GM12874 (cell line): ENCODE results near the gene FN1.

Experiments used
- TF ChIP-seq, protein P1 (sequence below): IDR thresholded peaks from 2 replicates; pipeline ENCODE4 v1.5.1; 2011; ENCODE audit warnings: low read depth, mild to moderate bottlenecking, control low read depth, low read length, moderate library complexity; ENCODE audit not compliant: insufficient read depth

Gene FN1

GRCh38 chr2:215435870-215436704 is at the start of gene FN1:
Gene FN1, minus strand, starts transcription at chr2:215436068. Its CDS starts 266 bp downstream, at chr2:215435802.
- TF ChIP-seq, protein P1, sequence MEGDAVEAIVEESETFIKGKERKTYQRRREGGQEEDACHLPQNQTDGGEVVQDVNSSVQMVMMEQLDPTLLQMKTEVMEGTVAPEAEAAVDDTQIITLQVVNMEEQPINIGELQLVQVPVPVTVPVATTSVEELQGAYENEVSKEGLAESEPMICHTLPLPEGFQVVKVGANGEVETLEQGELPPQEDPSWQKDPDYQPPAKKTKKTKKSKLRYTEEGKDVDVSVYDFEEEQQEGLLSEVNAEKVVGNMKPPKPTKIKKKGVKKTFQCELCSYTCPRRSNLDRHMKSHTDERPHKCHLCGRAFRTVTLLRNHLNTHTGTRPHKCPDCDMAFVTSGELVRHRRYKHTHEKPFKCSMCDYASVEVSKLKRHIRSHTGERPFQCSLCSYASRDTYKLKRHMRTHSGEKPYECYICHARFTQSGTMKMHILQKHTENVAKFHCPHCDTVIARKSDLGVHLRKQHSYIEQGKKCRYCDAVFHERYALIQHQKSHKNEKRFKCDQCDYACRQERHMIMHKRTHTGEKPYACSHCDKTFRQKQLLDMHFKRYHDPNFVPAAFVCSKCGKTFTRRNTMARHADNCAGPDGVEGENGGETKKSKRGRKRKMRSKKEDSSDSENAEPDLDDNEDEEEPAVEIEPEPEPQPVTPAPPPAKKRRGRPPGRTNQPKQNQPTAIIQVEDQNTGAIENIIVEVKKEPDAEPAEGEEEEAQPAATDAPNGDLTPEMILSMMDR, result no peak

DNA sequence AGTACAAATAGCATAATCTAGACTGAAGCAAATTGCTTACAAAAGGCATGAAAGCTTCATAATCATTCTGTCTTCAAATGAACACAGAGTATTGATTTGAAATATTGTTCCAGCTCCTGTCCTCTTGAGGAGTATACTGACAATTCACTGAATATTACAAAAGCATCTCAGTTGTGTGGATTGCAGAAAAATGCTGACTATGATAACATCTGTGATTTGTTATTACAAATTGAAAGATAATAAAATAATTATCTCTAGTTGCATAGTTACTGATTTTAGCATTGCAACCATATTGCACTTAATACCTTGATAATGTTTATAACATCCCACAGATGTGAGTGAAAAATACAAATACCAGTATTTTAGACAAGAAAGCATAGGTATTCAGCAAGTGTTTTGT is 49.2 kb upstream of the FN1 start:
- TF ChIP-seq, protein P1, result no peak

GRCh38 chr2:215484570-215484969 is 48.7 kb upstream of the FN1 start:
- TF ChIP-seq, protein P1, result no peak

DNA sequence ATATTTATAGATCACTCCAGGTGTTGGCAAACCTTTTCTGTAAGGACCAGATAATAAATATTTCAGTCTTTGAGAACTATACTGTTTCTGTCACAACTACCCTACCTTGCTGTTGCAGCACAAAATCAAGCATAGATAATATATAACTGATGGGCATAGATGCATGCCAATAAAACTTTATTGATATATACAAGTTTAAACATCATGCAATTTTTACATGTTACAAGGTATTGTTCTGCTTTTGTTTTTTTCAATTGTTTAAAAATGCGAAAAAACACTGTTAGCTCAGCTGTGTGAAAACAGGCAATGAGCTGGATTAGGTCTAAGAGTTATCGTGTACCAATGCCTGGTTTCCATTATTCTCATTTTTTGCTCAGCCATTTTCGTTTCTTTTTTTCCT is 47.6 kb upstream of the FN1 start:
- TF ChIP-seq, protein P1, result no peak

DNA sequence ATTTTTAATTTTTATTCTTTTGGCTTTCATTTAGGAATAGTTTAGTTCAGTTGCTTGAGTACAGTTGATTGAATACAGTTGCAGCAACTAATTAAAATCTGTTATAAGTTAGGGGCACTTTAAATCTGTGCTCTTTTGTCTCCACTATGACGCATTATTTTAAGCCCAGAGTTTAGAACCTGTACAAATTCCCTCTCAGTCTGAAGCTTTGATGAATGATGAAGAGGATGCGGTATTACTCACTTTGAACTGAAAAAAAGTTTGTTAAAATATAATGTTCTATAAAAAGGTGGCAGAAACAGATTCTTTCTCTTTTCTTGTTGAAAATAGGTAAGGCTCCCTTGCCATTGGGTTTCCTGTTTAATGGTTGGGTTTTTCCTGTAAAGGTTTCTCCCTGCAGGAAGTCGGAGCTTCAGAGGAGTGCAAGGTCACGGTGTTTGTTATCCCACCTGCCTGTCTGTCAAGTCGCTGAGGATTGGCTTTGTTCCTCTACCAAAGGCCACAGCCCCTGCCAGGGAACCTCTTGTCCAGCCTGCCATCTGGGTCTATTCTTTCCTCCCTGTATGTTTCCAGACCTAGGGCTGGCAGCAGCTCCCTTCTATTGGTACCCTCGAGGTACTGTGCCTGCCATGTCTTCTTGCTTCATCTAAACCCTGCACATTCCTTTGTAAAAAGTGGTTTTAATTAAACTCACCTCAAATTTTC is 43.8 kb upstream of the FN1 start:
- TF ChIP-seq, protein P1, result no peak

- TF ChIP-seq, protein P1, result no peak
These were observed 43.3 kb upstream of the FN1 start for GRCh38 chr2:215479121-215479520.

- TF ChIP-seq, protein P1, result no peak
These were observed 40.6 kb upstream of the FN1 start for GRCh38 chr2:215476424-215476823.
